ENCODE data around the gene CHCHD6. TPM values are rescaled to one million over a fixed set of nuclear protein-coding genes. Genes with fewer than 3 reads are reported as not detected.

Gene CHCHD6
- total and polyA plus RNA-seq, 2 donors = 10.5 to 14.2 TPM

GRCh38 chr3:126728680-126729079, 24.6 kb downstream of the CHCHD6 start:
- DNase-seq (ENCODE audit: low read depth in 6 of 9, low spot score in 9 of 9) = no peak
- 100% methylated on average over 1 of the region's 1 CpG for WGBS
- Histone ChIP-seq H3K27ac (ENCODE audit: low read depth in 1 of 2, low read length in 1 of 2) (no peak overlapping the region), H3K36me3 (ENCODE audit: control insufficient read depth in 2 of 2, insufficient read depth in 2 of 2, low read length in 1 of 2) (peaks cover 0 to 4% of the 10 kb centered on the region in 2 donors), H3K4me1 (ENCODE audit: control insufficient read depth in 2 of 2, insufficient read depth in 2 of 2, low read length in 2 of 2) (no peaks in the 10 kb centered on the region), H3K4me3 (ENCODE audit: low read length in 2 of 2) (no peak overlapping the region), H3K9me3 (ENCODE audit: control insufficient read depth in 2 of 2, insufficient read depth in 1 of 2, low read length in 1 of 2) (no peaks in the 10 kb centered on the region), H3K27me3 (ENCODE audit: control insufficient read depth in 2 of 2, insufficient read depth in 1 of 2, low read length in 1 of 2) (no peaks in the 10 kb centered on the region)

GRCh38 chr3:126730376-126730775, 26.3 kb downstream of the CHCHD6 start:
- Histone ChIP-seq H3K9me3 (ENCODE audit: control insufficient read depth in 2 of 2, insufficient read depth in 1 of 2, low read length in 1 of 2) (no peaks in the 10 kb centered on the region), H3K4me1 (ENCODE audit: control insufficient read depth in 2 of 2, insufficient read depth in 2 of 2, low read length in 2 of 2) (no peaks in the 10 kb centered on the region), H3K36me3 (ENCODE audit: control insufficient read depth in 2 of 2, insufficient read depth in 2 of 2, low read length in 1 of 2) (peaks cover 0 to 4% of the 10 kb centered on the region in 2 donors), H3K27me3 (ENCODE audit: control insufficient read depth in 2 of 2, insufficient read depth in 1 of 2, low read length in 1 of 2) (no peaks in the 10 kb centered on the region), H3K4me3 (ENCODE audit: low read length in 2 of 2) (no peak overlapping the region), H3K27ac (ENCODE audit: low read depth in 1 of 2, low read length in 1 of 2) (no peak overlapping the region)
- DNase-seq (ENCODE audit: low read depth in 6 of 9, low spot score in 9 of 9) = no peak
- 98% methylated on average over 7 of the region's 7 CpGs for WGBS

- H3K27me3 ChIP-seq (ENCODE audit: control insufficient read depth in 2 of 2, insufficient read depth in 1 of 2, low read length in 1 of 2) = no peaks in the 10 kb centered on the region
- H3K36me3 ChIP-seq (ENCODE audit: control insufficient read depth in 2 of 2, insufficient read depth in 2 of 2, low read length in 1 of 2) = peaks cover 0 to 4% of the 10 kb centered on the region in 2 donors
- WGBS = 24% methylated on average over 3 of the region's 3 CpGs
- H3K4me1 ChIP-seq (ENCODE audit: control insufficient read depth in 2 of 2, insufficient read depth in 2 of 2, low read length in 2 of 2) = no peaks in the 10 kb centered on the region
- H3K27ac ChIP-seq (ENCODE audit: low read depth in 1 of 2, low read length in 1 of 2) = no peak overlapping the region
- peak in 2 of 9 donors; percentile 13 to 18 for DNase-seq (ENCODE audit: low read depth in 6 of 9, low spot score in 9 of 9)
- H3K4me3 ChIP-seq (ENCODE audit: low read length in 2 of 2) = no peak overlapping the region
- H3K9me3 ChIP-seq (ENCODE audit: control insufficient read depth in 2 of 2, insufficient read depth in 1 of 2, low read length in 1 of 2) = no peaks in the 10 kb centered on the region
Measured at GRCh38 chr3:126731044-126731443, 27.0 kb downstream of the CHCHD6 start.

DNA sequence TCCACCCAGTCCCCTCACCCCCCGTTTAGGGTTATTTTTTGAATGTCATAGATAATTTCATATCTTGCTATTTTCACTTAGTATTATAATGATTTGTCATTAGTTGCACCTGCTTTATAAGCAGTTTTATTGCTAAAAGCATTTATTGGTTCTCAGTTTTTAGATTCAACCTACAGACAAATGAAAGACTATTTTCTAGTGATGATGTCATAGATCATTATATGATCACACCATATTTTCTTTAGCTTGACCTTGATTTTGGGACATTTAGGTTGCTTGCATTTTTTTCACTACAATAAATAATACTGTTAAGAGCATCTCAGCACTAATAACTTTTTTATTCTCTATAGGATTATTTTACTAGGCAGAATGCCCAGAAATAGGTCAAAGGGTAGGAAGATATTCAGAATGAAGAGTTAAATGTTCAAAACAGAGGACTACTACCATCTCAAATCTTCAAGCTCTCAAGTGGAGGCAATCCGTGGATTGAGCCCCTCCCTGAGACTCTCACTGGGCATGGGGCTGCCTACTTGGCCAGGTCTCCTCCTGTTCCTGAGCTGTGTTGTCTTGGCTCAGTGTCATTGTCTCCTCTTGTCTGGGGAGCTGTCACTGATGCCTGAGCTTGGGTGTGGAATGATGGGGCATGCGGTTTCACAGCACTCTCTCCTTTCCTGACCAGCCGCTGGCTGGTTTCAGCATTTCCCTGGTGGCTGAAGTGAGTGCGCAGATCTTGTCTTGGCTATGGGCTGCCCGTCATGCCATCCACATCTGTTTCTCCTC, 28.4 kb downstream of the CHCHD6 start:
- Histone ChIP-seq H3K36me3 (ENCODE audit: control insufficient read depth in 2 of 2, insufficient read depth in 2 of 2, low read length in 1 of 2) (peaks cover 0 to 4% of the 10 kb centered on the region in 2 donors), H3K9me3 (ENCODE audit: control insufficient read depth in 2 of 2, insufficient read depth in 1 of 2, low read length in 1 of 2) (no peaks in the 10 kb centered on the region), H3K27ac (ENCODE audit: low read depth in 1 of 2, low read length in 1 of 2) (no peak overlapping the region), H3K27me3 (ENCODE audit: control insufficient read depth in 2 of 2, insufficient read depth in 1 of 2, low read length in 1 of 2) (no peaks in the 10 kb centered on the region), H3K4me3 (ENCODE audit: low read length in 2 of 2) (no peak overlapping the region), H3K4me1 (ENCODE audit: control insufficient read depth in 2 of 2, insufficient read depth in 2 of 2, low read length in 2 of 2) (no peaks in the 10 kb centered on the region)
- DNase-seq (ENCODE audit: low read depth in 6 of 9, low spot score in 9 of 9) = no peak
- 87% methylated on average over 6 of the region's 6 CpGs for WGBS

GRCh38 chr3:126733061-126733430, 29.0 kb downstream of the CHCHD6 start:
- H3K36me3 ChIP-seq (ENCODE audit: control insufficient read depth in 2 of 2, insufficient read depth in 2 of 2, low read length in 1 of 2) = peaks cover 0 to 4% of the 10 kb centered on the region in 2 donors
- no peak overlapping the region for H3K4me3 ChIP-seq (ENCODE audit: low read length in 2 of 2)
- no peak overlapping the region for H3K27ac ChIP-seq (ENCODE audit: low read depth in 1 of 2, low read length in 1 of 2)
- 97% methylated on average over 5 of the region's 5 CpGs for WGBS
- no peaks in the 10 kb centered on the region for H3K27me3 ChIP-seq (ENCODE audit: control insufficient read depth in 2 of 2, insufficient read depth in 1 of 2, low read length in 1 of 2)
- DNase-seq (ENCODE audit: low read depth in 6 of 9, low spot score in 9 of 9) = no peak
- H3K9me3 ChIP-seq (ENCODE audit: control insufficient read depth in 2 of 2, insufficient read depth in 1 of 2, low read length in 1 of 2) = no peaks in the 10 kb centered on the region
- no peaks in the 10 kb centered on the region for H3K4me1 ChIP-seq (ENCODE audit: control insufficient read depth in 2 of 2, insufficient read depth in 2 of 2, low read length in 2 of 2)

DNA sequence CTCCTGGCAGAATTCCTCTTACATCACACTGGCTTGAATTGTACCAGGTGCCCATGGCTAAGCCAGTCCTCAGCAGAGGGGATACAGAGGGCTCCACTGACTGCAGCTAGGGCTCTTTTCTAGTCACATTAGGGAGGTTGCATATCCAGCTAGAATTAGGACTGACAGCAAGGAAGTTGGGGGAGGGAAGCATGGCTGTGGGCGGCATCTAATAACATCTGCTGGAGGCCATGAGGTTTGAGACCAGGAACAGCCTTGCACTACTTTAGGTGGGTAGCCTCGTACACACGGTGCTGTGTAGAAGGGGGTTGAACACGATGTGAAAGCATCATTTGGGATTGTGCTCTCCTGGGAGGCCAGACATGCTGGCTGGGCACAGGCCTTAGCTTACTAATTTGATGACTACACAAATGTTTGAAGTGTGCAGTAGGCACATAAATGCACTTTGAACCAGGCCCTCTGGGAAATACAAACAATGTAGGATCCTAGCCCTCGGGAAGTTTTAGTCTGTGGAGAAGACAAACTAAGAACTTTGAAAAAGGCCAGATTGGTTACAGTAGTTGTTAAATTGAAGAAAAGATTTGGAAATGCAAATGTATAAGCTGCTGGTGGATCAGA, 30.2 kb downstream of the CHCHD6 start:
- Histone ChIP-seq H3K36me3 (ENCODE audit: control insufficient read depth in 2 of 2, insufficient read depth in 2 of 2, low read length in 1 of 2) (peaks cover 0 to 4% of the 10 kb centered on the region in 2 donors), H3K4me3 (ENCODE audit: low read length in 2 of 2) (no peak overlapping the region), H3K27me3 (ENCODE audit: control insufficient read depth in 2 of 2, insufficient read depth in 1 of 2, low read length in 1 of 2) (no peaks in the 10 kb centered on the region), H3K9me3 (ENCODE audit: control insufficient read depth in 2 of 2, insufficient read depth in 1 of 2, low read length in 1 of 2) (no peaks in the 10 kb centered on the region), H3K4me1 (ENCODE audit: control insufficient read depth in 2 of 2, insufficient read depth in 2 of 2, low read length in 2 of 2) (no peaks in the 10 kb centered on the region), H3K27ac (ENCODE audit: low read depth in 1 of 2, low read length in 1 of 2) (no peak overlapping the region)
- 95% methylated on average over 5 of the region's 5 CpGs for WGBS
- no peak for DNase-seq (ENCODE audit: low read depth in 6 of 9, low spot score in 9 of 9)

GRCh38 chr3:126737527-126737926, 33.5 kb downstream of the CHCHD6 start:
- H3K9me3 ChIP-seq (ENCODE audit: control insufficient read depth in 2 of 2, insufficient read depth in 1 of 2, low read length in 1 of 2) = no peaks in the 10 kb centered on the region
- DNase-seq (ENCODE audit: low read depth in 6 of 9, low spot score in 9 of 9) = no peak
- H3K4me3 ChIP-seq (ENCODE audit: low read length in 2 of 2) = no peak overlapping the region
- peaks cover 0 to 4% of the 10 kb centered on the region in 2 donors for H3K36me3 ChIP-seq (ENCODE audit: control insufficient read depth in 2 of 2, insufficient read depth in 2 of 2, low read length in 1 of 2)
- H3K4me1 ChIP-seq (ENCODE audit: control insufficient read depth in 2 of 2, insufficient read depth in 2 of 2, low read length in 2 of 2) = no peaks in the 10 kb centered on the region
- H3K27ac ChIP-seq (ENCODE audit: low read depth in 1 of 2, low read length in 1 of 2) = no peak overlapping the region
- WGBS = 96% methylated on average over 7 of the region's 7 CpGs
- no peaks in the 10 kb centered on the region for H3K27me3 ChIP-seq (ENCODE audit: control insufficient read depth in 2 of 2, insufficient read depth in 1 of 2, low read length in 1 of 2)

- 97% methylated on average over 5 of the region's 5 CpGs for WGBS
- H3K4me1 ChIP-seq (ENCODE audit: control insufficient read depth in 2 of 2, insufficient read depth in 2 of 2, low read length in 2 of 2) = no peaks in the 10 kb centered on the region
- no peaks in the 10 kb centered on the region for H3K9me3 ChIP-seq (ENCODE audit: control insufficient read depth in 2 of 2, insufficient read depth in 1 of 2, low read length in 1 of 2)
- DNase-seq (ENCODE audit: low read depth in 6 of 9, low spot score in 9 of 9) = no peak
- H3K4me3 ChIP-seq (ENCODE audit: low read length in 2 of 2) = no peak overlapping the region
- H3K27me3 ChIP-seq (ENCODE audit: control insufficient read depth in 2 of 2, insufficient read depth in 1 of 2, low read length in 1 of 2) = no peaks in the 10 kb centered on the region
- H3K36me3 ChIP-seq (ENCODE audit: control insufficient read depth in 2 of 2, insufficient read depth in 2 of 2, low read length in 1 of 2) = no peaks in the 10 kb centered on the region
- H3K27ac ChIP-seq (ENCODE audit: low read depth in 1 of 2, low read length in 1 of 2) = no peak overlapping the region
Measured at GRCh38 chr3:126742057-126742456, 38.0 kb downstream of the CHCHD6 start.

GRCh38 chr3:126743350-126743749, 39.3 kb downstream of the CHCHD6 start:
- 96% methylated on average over 5 of the region's 5 CpGs for WGBS
- Histone ChIP-seq H3K36me3 (ENCODE audit: control insufficient read depth in 2 of 2, insufficient read depth in 2 of 2, low read length in 1 of 2) (no peaks in the 10 kb centered on the region), H3K27me3 (ENCODE audit: control insufficient read depth in 2 of 2, insufficient read depth in 1 of 2, low read length in 1 of 2) (no peaks in the 10 kb centered on the region), H3K4me3 (ENCODE audit: low read length in 2 of 2) (no peak overlapping the region), H3K9me3 (ENCODE audit: control insufficient read depth in 2 of 2, insufficient read depth in 1 of 2, low read length in 1 of 2) (no peaks in the 10 kb centered on the region), H3K4me1 (ENCODE audit: control insufficient read depth in 2 of 2, insufficient read depth in 2 of 2, low read length in 2 of 2) (no peaks in the 10 kb centered on the region), H3K27ac (ENCODE audit: low read depth in 1 of 2, low read length in 1 of 2) (no peak overlapping the region)
- DNase-seq (ENCODE audit: low read depth in 6 of 9, low spot score in 9 of 9) = no peak
